ENCODE results near the gene KLHDC7B.
A peak's percentile ranks its signal among the peaks of the same experiment; 100 is the strongest.

The KLHDC7B gene

DNA sequence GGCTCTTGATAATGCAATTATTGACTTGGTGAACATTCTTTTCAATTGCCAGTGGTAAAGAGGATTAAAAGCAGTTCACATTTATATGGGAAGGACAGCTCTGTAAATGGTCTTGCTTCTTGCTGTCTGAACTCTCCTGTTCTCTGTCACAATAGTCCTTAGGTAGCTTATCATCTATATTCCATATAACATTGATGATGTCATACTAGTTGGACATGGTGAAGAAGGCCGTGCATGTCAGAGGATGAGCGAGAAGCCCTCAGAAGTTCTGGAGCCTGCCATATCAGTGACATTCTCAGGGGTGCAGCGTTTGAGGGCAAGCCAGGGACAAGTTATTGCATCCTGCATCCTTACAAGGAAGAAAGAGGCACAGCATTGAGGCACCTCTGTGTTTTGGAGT is 39.5 kb downstream of the KLHDC7B start:
- no peak overlapping the region for H3K4me3 ChIP-seq (ENCODE audit: low read depth, low read length)

DNA sequence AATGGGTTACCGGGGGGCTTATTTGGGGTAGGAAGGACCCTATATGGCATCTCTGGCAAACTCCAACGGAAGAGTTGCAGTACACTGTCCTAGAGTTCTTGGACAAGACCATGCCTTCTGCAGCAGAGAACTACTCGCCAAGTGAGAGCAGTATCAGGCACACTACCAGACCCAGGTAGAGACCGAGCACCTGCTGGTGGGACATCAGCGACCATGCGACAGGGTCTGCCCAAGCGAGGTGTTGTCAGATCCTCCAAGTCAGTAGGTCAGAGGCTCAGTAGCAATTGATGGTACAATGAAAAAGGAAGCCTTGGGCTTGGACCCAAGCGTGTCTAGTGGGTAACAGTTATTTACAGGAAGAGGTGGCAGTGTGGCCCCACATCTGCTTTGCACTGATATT is 40.1 kb downstream of the KLHDC7B start:
- H3K4me3 ChIP-seq (ENCODE audit: low read depth, low read length) = no peak overlapping the region

DNA sequence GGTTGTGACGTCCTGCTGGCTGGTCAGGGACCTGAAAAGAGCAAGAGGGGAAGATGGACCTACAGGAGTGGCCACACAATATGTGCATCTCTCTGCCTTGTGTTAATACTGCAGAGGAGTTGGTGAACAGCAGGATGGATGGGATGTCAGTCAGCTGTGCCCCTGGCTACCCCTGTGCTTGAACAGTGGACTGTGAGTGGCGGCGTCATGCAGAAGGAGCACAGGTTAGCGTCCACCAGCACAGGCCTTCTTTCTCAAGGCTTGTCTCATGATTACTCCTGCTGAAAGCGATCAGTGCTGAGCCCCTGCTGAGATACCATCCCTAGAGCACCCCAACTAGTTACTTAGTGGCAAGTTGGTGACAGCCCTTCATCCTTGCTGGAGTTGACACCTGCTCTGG is 40.7 kb downstream of the KLHDC7B start:
- no peak overlapping the region for H3K4me3 ChIP-seq (ENCODE audit: low read depth, low read length)

DNA sequence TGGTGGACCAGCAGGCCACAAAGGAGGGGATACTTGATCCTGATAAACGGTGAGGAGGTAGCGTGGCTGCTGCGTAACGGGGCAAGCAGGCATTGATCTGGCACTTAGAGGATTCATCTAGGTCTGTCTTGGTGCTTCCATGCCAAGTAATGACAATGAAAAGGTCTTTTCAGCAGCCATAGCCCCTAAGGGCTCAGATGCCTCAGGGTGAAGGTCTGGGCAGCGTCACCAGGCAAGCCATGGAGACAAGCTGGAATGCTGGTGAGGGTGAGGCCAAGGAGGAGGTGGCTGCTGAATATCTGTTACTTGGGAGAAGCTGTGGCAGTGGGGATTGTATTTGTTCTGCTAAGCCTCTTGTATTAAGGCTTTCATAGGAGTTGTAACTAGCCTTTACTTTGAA is 41.7 kb downstream of the KLHDC7B start:
- H3K4me3 ChIP-seq (ENCODE audit: low read depth, low read length) = no peak overlapping the region

DNA sequence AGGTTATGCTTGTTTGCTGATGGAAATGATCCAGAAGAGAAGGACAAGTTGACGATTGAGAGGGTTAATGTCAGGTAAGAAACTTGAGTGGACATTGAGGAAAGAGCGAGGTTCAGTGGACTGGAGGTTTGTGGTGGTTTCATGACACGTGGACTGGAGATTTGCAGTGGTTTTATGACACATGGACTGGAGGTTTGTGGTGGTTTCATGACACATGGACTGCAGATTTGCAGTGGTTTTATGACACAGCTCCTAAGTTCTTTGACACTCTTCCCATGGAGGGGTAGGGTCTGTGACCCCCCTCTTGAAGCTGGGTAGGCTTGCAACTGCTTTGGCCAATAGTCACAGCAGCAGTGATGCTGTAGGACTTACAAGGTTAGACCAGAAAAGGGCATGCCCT is 49.5 kb downstream of the KLHDC7B start:
- no peak overlapping the region for H3K4me3 ChIP-seq (ENCODE audit: low read depth, low read length)

DNA sequence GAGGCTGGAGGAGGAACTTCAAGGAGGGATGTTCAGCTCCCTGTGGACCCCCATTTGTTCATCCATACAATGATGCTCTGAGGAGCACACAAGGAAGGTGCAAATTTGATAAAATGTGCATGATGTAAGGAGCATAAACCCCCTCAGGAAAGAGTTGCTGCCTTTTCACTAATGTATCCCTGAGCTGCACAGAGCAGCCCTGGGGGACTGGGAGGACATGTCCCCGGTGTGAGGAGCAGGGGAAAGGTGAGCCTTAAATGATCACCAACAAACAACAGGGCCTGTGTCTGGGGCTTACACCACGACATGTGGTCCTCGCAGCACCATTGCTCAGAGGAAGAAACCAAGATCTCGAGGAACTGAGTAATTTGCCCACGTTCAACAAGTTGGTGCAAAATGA is 51.4 kb downstream of the KLHDC7B start:
- H3K4me3 ChIP-seq (ENCODE audit: low read depth, low read length) = no peak overlapping the region

DNA sequence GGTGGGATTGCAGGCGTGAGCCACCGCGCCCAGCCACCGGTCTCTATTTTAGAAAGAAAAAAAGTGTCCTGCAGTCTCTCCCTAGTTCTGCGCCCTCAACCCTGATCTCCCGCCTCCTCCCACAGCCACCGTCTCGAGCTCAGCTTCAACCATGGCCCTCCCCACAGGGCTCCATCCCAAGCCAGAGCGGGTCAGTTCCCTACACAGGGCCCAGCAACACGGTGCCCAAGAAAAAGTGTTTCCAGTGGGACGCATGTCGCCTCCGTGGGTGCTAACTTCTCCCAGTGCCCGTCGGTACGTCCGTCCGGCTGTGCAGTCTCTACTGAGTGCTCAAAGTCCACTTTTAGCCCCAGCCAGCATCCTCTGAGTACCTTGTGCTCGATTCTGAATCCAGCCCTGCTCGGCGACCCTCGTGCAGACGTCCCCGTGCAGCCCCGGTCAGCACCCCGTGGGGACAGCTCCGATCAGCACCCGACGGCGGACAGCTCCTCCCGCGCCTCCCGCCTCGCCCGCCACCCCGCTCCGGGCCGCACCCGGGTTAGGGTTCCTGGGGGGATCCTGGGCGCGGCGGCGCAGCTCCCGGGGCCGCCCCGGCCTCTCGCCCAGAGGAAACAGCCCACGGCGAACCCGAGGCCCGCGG is 54.2 kb downstream of the KLHDC7B start:
- H3K4me3 ChIP-seq (ENCODE audit: low read depth, low read length) = no peak overlapping the region

DNA sequence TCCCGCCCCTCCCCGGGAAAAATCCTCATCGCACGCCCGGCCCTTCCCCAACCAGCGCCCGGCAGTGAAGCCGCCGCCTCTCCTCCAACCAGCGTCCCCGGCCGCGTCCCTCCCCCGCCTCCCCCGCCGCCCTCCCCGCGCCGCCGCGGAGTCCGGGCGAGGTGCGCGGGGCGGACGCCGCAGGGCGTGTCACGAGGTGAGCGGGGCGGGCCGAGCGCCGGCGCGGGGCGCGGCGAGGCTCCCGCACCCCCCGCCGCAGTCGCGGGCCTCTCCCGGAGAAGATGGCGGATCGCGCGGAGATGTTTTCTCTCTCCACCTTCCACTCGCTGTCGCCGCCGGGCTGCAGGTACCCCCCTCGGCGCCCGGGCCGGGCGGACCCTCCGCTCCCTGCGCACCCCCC is 54.8 kb downstream of the KLHDC7B start, which contains the start of gene MAPK8IP2:
Gene MAPK8IP2 (plus strand): TSS at position 256 of the 400 bp plus-strand sequence. CDS start 26 bp downstream, at position 282.
- peak within 1 kb of the TSS; percentile 17 for H3K4me3 ChIP-seq (ENCODE audit: low read depth, low read length)

Data from iPS-11a (cell line).